GM19468 (cell line): ENCODE measurements around the gene UQCRQ.

Source experiments
- ATAC-seq: cut with Tn5 transposase; IDR thresholded peaks from one replicate; pipeline ENCODE4 v1.9.1; 2021; ENCODE audit warnings: mild to moderate bottlenecking, moderate library complexity, moderate number of reproducible peaks; ENCODE audit not compliant: unreplicated experiment; ENCODE audit errors: extremely low read depth

The UQCRQ gene

DNA sequence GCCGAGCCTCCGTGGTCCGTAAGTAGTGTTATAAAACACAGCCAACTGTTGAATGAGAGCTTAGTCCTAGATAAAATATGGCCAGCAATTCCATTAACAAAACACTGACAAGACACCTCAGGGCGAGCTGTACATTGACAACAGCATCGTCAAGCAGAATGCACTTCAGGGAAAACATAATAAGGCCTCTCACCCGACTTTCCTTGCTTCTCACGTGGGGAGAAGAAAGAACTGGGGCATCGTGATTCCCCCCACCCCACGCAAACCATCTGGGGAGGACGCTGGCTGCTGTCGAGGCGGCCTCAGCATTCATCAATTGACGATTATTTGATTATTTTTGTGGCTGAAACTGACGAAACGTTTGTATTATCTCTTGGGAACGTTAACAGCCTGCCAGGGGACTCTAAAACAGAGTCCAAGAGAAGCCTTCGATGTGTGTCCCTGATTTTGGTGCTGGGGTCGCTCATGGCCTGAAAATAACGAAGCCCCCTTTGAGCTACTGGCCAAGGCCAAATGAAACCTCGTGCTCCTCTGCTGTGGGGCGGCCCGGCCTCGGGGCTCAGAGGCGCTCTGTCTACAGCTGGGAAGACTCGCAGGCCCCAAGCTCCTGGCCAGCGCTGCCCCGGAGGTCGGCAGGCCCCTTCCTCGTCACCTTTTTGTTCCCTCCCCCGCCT lies 637 bp upstream of the UQCRQ start:
- no peak for ATAC-seq

DNA sequence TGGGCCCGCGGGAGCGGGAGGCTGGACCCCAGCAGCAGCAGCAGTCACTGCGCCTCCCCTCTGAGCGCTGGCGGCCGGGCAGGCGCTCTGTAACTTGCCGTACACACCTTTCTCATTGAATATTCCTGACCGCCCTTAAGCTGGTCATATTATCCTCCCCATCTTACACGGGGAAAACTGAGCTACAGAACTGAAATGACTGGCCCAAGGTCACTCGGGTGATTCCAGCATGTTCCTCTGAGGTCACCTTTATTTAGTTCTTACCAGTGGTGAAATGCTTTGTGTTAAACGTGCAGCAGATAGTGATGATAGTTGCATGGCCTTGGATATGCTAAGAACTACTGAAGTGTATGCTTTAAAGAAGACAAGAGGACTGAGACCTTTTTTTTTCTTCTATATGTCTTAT lies 607 bp downstream of the UQCRQ start:
- ATAC-seq: peak; percentile 2

DNA sequence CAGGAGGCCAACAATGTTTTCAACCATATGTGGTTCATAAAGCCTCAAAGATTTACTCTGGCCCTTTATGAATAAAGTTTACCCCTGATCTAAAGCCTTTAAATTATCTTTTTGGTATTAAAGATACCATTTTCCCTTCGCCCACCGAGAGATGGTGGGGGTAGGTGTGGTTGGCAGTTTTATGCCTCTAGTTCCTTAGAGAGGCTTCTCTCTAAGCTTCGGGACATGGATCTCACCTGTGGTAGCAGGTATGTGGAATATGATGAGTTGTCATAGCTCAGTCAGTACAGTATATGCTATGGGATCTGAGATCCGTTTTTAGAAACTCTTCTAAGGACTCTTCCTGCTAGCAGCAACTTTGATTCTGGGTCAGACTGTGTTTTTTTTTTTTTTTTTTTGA lies 2.3 kb downstream of the UQCRQ start:
- no peak for ATAC-seq

DNA sequence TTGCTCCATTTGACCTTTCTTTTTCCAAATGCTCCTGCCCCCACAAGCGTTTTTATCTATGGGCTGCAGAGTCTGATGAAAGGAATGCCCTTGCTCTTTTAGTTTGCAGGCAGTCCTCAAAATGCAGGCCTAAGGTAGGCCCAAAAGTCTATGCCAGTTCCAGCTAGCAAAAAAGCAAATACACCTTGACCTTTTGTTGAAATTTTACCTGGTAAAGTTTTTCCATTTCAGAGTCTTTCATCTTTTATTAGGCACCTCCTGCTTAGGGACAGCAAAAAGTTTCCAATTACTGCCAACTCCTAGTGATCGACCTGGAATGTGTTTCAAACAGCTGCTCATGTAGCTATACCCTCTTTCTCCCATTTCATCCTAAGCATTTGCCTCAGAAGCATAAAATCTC lies 4.4 kb downstream of the UQCRQ start:
- ATAC-seq: no peak

DNA sequence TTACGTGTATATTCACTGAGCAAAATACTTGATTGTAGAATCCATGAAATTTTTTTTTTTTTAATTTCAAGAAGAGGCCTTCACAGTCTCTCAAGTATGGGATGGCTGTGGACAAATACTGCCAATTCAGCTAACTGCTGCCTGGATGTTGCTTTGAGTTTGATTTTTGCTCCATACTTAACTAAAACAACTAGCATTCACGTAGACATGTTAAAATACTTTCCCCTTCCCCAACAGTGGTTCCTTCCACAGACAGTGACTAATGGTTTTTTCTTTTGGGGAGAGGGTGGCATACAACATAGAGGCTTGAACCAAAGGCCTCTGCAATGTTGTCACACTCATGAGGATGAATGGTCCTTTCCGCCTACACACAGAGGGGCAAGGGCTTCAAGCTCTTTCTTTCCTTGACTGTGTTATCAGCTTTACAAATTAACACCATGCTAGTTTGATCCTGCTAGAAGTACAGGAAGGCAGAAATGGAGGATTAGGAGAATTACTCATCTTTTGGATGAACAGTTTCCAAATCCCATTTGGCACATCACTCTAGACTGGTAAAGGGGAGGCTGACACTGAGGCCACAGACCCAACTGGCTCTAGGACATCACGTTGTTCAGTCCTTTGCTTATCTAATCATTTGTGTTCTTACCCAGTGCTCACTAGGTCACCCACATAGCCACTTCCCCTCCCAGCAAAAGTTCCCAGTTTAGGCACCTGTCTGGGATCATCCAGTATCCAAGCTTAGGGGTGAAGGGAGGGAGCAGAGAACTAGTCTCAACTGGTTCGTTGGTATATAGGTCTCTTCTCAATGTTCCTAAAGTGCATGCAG lies 5.2 kb downstream of the UQCRQ start:
- no peak for ATAC-seq

DNA sequence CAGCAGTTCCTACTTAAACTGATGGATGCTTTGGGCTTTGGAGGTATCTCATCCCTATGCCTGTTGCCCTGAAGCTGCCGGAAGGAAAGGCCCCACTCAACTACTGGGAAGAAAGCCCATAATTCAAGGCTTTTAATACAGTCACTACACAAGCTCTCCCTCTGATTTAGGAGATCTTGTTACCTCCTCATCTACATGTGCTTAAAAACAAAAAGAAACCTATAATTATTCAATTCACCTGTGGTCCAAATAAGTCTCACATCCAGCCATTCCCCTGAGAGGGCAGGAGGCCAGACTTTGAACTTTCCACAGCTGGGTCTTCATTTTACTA lies 6.3 kb downstream of the UQCRQ start:
- ATAC-seq: no peak

DNA sequence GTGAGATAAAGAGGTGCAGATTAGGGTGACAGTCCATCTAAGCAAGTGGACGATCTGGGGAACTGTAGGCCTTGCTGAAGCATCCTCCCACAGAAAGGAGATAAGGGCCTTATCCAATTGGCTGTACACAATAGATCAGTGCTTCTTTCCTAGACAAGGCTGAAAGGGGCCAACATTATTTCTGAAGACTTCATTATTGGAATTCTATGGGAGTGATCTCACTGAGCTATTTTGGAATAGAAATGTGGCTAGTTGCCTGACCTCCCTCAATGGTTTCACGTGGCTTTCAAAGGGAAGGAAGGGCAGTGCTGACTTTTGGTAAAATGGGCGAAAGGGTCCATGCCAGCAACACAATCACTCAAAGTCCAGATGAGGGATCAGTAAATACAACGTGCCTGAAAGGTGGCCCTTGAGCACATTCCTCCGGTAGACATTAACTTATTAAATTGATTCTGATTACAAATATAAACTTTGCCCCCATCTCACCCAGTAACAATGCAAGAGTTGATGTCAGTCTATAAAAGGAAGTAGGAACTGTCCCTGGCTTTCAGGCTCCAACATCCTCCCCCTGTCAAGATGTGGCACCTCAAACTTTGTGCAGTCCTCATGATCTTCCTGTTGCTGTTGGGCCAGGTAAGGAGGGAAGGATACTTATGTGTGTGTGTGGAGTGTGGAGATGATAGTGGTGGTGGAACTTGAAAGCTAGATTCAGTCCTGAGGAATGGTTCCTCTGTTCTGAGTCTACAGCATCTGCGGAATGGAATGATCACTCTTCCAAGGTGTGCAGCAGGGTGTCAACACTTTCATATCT lies 6.9 kb downstream of the UQCRQ start, which contains the start of gene LEAP2:
TSS of gene LEAP2 (plus strand) at position 550 of the 811 bp plus-strand sequence. CDS start at position 577, 27 bp downstream.
- ATAC-seq: no peak

DNA sequence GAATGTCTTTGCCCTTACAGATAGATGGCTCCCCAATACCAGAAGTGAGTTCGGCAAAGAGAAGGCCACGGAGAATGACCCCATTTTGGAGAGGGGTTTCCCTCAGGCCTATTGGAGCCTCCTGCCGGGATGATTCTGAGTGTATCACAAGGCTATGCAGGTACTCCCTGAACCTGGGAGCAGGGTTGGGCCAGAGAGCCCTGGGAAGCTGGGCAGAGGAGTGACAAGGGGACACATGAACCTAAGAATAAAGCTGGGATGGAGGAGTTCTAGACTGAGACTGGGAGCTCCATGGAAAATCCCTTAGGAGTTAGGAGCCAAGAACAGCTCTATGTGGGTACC lies 7.5 kb downstream of the UQCRQ start:
- no peak for ATAC-seq

DNA sequence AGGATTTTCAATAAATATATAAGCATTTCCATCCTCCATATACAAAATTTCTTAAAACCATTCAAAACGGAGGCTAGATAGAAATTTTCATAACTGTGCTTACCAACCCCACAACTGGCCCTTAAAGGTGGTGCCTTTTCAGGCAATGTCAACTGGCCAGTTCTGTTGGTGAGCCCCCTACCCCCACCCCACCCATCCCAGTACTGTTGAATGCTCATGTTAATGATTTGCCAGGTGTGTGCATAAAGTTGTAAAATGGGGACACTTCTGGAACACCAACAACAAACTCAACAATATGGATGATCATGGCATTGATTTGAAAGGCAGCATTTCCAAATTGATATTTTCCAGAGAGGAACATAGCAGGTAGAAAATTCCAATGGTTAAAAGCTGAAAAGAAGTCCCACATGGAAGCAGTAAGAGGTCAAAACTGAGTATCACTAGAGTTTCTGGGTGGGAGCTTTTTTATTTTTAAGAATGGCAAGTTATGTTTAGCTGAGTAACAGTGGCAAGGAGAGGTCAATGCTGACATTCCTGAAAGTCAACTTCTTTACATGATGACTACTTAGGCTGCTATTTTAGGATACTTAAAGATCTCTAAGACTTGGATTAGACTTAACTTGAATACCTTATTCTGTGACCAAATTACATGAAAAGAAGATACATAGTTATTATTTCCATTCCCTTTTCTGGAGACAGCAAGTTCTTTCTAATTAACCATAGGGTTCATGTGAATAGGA lies 9.7 kb downstream of the UQCRQ start:
- no peak for ATAC-seq

DNA sequence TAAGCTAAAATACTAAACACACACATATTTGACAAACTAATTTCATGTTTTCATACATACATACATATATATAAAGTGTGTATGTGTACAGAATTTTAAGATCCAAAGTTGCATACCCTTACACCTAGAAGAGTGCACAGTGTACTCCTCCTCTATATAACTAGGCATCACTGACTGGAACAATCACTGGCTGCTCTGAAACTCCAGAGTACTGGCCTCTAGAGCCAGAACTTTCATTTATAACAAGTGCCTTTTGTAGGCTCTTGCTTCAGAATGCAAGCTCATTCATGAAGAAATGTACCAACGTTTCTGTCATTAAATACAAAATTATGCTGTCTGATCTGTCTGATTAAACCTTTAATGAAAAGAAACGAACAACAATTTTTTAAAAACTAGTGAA lies 11.0 kb downstream of the UQCRQ start:
- ATAC-seq: no peak

DNA sequence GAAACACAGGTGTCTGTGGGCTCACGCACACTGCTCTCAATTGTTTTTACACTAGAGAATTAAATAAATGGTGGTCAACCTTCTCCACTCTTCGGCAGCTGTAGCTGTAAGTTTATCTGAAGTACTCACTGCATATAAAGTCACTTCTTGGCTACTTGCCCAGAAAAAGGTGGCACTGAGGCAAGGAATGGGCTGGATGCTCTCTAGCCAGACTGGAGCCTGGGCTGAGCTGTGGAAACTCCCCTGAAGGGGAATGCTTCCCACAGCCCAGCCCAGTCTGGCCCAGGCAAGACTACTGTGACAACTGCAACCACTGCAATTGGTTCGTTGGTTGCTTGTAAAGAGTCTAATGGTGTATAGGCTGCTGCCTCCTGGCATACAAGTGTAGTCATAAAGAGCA lies 11.5 kb downstream of the UQCRQ start:
- no peak for ATAC-seq

DNA sequence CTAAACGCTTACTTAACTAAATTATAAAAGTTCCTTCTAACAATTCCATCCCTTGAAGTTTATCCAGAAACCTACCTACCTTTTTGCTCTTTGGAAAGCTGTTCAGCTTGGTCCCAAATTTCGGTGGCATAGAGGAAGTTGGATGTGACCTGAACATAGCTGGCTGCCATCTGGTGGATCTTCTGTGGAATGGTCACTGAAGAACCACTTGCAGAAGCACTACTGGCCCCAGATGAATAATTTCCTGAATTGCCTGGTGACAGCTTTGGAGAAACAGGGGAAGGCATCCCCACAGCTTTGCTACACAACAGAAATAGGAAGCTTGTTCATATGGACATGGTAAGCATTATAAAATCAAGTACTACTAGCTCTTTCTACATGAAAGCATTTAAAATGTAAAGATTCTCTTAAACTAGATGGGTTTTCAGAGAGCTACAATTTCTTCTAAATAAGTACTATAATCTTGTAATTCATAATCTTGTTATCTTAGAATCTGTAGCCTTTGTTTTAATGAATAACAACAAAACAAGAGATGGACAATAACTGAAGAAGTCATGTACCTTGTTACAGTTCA lies 16.9 kb downstream of the UQCRQ start:
- ATAC-seq: no peak

DNA sequence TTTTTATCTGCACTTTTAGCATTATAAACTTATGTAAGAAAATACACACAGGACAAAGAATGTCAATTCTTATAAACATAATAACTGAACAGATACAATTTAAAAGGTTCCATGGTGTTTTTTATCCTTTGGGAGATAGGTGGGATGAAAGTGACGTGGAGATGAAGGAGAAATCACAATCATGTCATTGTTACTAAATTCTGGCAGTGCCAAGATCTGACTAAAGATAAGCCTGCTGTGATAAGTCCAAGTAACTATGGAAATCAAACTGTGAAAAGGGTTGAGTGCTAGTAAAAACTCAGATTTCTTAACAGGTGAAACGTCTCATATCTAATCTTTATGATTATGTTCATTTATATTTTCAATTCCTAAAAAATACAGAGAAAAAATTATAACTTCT lies 18.1 kb downstream of the UQCRQ start:
- ATAC-seq: no peak

DNA sequence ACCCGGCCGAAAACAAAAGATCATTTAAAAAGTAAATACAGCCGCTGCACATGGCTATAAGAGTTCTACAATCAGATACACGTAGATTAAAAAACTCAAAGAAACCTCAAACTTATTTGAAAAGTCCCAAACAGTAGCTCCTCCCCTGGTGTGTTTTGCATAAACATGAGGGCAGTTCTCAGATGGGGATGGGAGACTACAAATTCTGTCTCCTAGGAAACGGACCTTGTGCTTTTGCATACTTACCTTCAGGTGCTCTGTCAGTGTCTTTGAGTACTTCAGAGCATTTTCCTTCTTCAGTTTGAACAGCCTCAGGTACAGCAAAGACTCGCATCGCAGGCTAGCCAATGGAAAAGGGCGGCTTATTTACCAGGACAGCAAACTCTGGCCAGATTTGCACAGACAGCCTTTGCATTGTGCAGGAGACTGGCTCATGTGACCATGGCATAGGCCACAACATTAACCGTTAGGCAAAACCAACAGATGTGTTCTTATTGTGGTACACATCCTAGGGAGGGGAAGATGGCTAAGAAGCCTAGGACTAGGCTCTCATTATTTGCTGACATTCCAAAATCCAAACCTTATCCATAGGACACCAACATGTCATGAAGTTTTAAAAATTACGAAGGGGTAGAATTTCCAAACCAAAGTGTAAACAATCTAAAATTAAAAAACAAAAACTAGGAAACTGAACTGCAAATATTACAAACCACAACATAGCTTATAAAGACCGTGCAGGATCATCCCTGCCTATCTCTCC lies 19.8 kb downstream of the UQCRQ start:
- no peak for ATAC-seq

DNA sequence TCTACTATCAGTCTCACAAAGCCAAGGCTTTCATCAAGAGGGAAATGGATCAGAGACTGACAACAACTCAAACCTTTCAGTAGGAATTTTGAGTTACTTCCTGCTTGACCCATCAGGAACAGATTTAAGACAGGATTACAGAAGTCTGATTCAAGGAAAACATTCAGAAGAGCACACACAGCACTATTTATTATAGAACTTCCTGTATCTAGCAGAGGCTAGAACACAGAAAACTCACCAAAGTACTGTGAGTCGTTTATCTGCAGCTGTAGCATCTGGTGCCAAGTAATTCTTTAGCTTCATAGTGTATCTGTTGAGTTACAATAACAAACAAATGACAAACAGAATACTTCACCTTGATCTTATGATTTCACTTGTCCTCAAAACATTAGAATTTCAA lies 20.8 kb downstream of the UQCRQ start:
- no peak for ATAC-seq

DNA sequence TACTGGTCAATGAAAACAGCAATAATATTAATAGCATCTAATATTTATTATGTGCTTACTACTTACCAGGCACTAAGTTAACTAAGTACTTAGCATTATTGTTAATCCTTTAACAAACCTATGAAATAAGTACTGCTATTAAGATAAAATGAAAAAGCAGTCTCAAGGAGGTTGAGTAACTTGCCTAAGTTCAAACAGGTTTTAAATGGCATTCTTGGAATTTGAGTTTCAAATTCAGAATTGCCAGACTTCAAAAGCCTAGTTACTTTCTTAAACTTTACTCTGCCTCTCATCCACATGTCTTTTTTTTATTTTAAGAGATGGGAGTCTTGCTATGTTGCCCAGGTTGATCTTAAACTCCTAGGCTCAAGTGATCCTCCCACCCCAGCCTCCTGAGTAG lies 23.1 kb downstream of the UQCRQ start:
- ATAC-seq: no peak

DNA sequence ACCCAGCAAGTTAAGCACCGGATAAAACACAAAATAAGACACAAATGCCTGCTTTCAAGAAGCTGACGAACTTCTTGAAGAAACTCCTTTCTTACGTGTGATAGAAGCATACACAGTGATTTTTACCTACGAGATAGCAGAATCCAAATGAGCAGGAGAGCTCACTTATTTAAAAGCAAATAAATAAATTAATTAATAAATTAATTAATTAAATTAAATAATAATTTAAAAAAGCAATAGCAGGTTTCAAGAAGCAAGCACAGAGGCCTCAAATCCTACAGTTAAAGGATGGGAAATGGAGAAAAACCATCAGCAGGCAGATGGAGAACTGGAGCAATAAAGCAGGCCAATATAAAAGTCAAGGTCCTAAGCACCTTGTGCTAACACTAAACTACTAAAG lies 24.4 kb downstream of the UQCRQ start:
- ATAC-seq: no peak

DNA sequence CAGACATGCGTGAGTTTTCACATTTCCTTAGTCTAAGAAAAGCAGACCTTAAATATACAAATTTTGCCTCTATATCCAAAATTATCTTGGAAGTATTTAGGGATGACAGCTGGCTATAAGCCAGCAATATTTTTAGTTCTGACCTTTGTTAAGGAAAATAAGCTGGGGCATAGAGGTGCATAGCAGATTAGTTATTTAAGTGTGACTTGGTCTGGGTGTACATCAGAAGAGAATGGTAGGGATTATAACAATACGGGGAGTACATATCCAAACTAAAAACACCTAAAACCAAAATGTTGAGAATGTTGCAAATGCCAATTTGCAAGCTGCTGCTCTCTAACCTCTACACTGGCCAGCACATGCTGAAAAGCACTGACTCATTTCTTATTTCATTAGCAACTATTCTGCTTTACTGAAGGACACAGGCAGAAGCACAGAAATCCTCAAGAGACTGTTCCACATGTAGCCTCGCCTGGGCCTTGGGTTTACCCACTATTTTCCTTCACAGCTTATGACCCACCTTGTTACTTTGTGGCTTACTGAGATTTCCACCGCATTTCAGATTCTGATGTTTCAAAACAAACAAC lies 29.4 kb downstream of the UQCRQ start:
- ATAC-seq: no peak

DNA sequence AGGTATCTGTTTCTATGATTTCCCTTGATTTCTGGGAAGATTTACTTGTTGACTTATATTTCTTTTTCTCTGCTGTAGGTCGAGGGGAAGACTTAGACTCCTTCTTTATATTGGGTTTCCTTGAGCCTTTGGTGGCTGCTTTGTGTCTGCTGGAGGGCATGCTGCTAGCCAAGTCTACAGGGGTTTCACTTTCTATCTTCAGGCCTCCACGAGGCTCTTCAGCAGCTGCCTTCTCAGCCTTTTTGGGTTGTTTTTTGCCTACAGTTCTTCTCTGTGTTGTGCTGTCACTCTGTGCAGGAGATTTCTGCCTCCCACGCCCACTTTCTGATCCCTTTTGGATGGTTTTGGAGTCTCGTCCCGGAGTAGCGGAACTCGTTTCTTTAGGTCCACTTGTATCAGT lies 30.2 kb downstream of the UQCRQ start:
- no peak for ATAC-seq
